ENCODE results near the gene PHIP. TPM values are rescaled to one million over a fixed set of nuclear protein-coding genes. Genes with fewer than 3 reads are reported as not detected.

PHIP gene
- total and polyA plus RNA-seq, 2 of the 8 experiments (the other 6 are each of a cell fraction or from before 2014, with no cell fraction given), result 7.3 to 56.2 TPM

DNA sequence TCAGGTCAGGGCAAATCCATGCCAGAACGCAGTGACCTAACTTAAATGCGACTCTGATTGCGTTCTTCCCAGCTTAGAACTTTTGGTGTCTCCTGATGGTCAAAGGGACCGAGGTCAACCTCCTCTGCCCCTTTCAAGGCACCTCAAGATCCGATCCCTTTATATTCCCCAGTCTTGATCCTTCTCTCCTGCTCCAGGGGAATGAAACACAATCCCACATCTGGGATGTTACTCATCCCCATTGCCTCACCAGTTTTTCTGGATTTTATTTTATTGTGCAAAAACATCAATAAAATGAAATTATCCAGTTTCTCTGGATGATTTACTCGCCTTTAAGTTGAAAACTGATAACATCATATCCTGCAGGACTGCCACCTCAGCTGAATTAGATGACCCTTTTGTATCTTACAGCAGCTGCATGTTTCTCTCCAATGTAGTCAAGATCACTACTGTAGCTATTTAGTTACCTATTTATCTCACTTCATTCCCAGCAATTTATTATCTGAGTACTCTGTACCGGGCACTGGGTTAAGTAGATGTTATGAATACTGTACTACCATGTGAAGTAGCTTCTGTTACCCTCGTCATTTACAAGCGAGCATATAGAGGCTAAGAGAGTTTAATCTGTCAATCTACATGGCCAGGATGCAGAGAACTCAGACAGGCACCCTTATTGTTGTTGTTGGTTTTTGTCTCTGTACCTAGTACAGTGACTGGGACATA is 166.7 kb downstream of the PHIP start:
- Histone ChIP-seq H2AFZ (ENCODE audit: low read length) (peak overlapping the region; percentile 95), H3K36me3 (ENCODE audit: control insufficient read depth in 2 of 4, insufficient read depth in 4 of 4, low read length in 3 of 4) (no peaks in the 10 kb centered on the region), H3K79me1 (ENCODE audit: low read depth, low read length) (no peaks in the 10 kb centered on the region; the same call in 1 of the 2 replicates), H3K27ac (ENCODE audit: low read depth, low read length) (no peak overlapping the region), H2BK12ac (ENCODE audit: low read depth, low read length) (no peak overlapping the region), H3K4me3 (ENCODE audit: extremely low read depth in 1 of 4, insufficient read depth in 2 of 4, low read depth in 3 of 4, low read length in 4 of 4) (peak overlapping the region; percentile 38 to 69 (median 63); a peak in 6 of 8 replicates), H4K20me1 (replicated peaks in 1 of 2; ENCODE audit: control insufficient read depth in 1 of 2, insufficient read depth in 2 of 2, low read length in 2 of 2) (peaks cover 0 to 2% of the 10 kb centered on the region in 2 experiments), H3K14ac (ENCODE audit: insufficient read length) (no peak overlapping the region), H3K9ac (replicated peaks in 1 of 4; ENCODE audit: extremely low read depth in 1 of 4, low read depth in 3 of 4, low read length in 3 of 4) (no peak overlapping the region), H3K23me2 (ENCODE audit: low read depth, low read length) (peaks cover 7% of the 10 kb centered on the region), H2BK120ac (replicated peaks; ENCODE audit: low read depth, low read length) (no peak overlapping the region), H2BK5ac (ENCODE audit: low read depth, low read length) (no peak overlapping the region), H3K27me3 (replicated peaks in 1 of 4; ENCODE audit: control insufficient read depth in 3 of 4, extremely low read depth in 1 of 4, insufficient read depth in 3 of 4, low read length in 3 of 4) (peaks cover 0 to 9% (median 4%) of the 10 kb centered on the region in 4 experiments; a peak in 6 of 7 replicates), H3K9me3 (ENCODE audit: insufficient read depth in 2 of 2, low read depth in 1 of 2, low read length in 1 of 2) (no peaks in the 10 kb centered on the region), H4K5ac (ENCODE audit: insufficient read length, low read depth, low read length) (no peak overlapping the region), H3K4ac (replicated peaks; ENCODE audit: insufficient read length, low read depth, low read length) (no peak overlapping the region), H3K79me2 (ENCODE audit: control insufficient read depth in 1 of 2, insufficient read depth in 2 of 2, low read length in 2 of 2) (no peaks in the 10 kb centered on the region), H2BK15ac (ENCODE audit: low read length) (no peak overlapping the region), H3K4me1 (replicated peaks in 1 of 4; ENCODE audit: control insufficient read depth in 3 of 4, insufficient read depth in 4 of 4, low read length in 3 of 4) (peaks cover 0 to 7% (median 1%) of the 10 kb centered on the region in 4 experiments; a peak in 4 of 7 replicates), H3K23ac (ENCODE audit: insufficient read length) (no peak overlapping the region), H2BK20ac (ENCODE audit: low read length) (no peak overlapping the region), H2AK5ac (ENCODE audit: low read depth, low read length) (no peak overlapping the region), H3K4me2 (ENCODE audit: insufficient read depth in 1 of 2, low read depth in 2 of 2, low read length in 2 of 2) (peak overlapping the region; percentile 90 to 99), H4K8ac (ENCODE audit: extremely low read depth, insufficient read depth, low read length) (no peak overlapping the region), H3K56ac (replicated peaks; ENCODE audit: insufficient read length, low read depth, low read length) (no peak overlapping the region), H4K91ac (replicated peaks; ENCODE audit: insufficient read length, low read length) (no peak overlapping the region), H3K18ac (ENCODE audit: extremely low read depth, low read length) (no peak overlapping the region)
- ChIA-PET POLR2A (ENCODE audit: partially characterized antibody) (interaction anchor here (1.2 kb wide), 1 partner anchor 15 kb away, joined by 3 read pairs; no protein-coding TSS in a partner anchor), CTCF (ENCODE audit: partially characterized antibody) (interaction anchor here (0.6 to 1.5 kb wide), 3 partner anchors 9 to 802 kb away, joined by 3 to 6 read pairs (median 3); no protein-coding TSS in a partner anchor)
- WGBS, 2 experiments (ENCODE audit: extremely low coverage in 1 of 2, insufficient coverage in 1 of 2, insufficient read length in 1 of 2, insufficient replicate concordance in 2 of 2, low coverage in 1 of 2, low lambda C conversion rate in 2 of 2, missing lambda C conversion rate in 1 of 2), result 70% methylated on average over 9 of the region's 9 CpGs; no CpG with 5 or more reads in 1 of the 2 experiments
- no peak for FAIRE-seq
- no peak for DNase-seq (ENCODE audit: low read depth in 1 of 2, low spot score in 2 of 2)

All from H1 (cell line).